Measurements from ENCODE around the gene SMURF2.
"Not testable (repeated sequence)": the region's sequence is repeated elsewhere in the genome, so short reads cannot be mapped to it uniquely, and the experiment has no call there.

Gene SMURF2

DNA sequence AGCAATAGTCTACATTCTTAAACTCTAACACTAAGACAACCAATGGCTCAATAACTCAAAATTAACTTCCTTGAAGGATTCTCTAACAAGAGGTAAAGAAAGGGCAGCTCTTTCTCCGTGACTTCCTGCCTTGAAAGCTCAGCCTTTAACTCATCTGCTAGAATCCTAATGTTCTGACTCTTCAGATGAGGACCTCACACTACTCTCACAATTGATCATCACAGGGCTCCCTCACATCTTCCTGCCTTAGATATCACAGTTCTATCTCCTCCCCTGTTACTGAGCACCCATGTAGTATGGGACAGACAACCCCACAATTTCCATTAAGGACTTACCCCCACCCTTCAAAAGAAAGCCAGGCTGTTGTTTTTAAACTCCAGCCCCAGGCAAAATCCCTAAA is 33.5 kb downstream of the SMURF2 start:
- no peak for DNase-seq

DNA sequence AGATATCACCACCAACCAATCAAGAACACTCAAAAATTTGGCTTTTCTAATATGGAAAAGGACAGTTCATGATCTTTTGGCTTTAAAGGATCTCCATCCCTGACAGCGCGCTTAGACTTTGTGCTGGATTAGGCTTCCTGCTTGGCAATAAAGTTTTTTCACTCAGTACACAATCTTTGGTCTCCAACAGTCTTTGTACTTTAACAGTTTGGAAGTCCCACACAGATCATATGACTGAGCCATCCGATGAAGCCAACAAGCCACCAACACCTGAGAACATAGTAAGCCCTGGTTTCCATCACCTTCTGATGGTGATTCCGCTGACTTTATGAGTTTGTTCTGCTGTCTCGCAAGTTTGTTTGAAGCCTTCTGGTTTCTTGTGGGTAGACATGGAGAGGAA is 34.3 kb downstream of the SMURF2 start:
- no peak for DNase-seq

DNA sequence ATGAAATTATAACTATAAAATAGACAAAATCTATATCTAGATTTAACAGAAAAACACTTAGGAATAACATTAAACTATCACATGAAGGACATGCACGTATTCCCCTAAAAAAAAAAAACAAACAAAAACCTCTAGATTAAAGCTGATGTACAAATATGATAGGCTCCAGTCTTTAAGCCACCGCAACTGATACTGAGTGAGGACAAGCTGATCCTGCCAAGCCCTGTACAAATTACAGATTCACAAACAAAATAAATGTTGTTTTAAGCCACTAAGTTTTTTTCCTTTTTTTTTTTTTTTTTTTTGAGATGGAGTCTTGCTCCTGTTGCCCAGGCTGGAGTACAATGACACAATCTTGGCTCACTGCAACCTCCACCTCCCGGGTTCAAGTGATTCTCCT is 35.3 kb downstream of the SMURF2 start:
- no peak for DNase-seq

DNA sequence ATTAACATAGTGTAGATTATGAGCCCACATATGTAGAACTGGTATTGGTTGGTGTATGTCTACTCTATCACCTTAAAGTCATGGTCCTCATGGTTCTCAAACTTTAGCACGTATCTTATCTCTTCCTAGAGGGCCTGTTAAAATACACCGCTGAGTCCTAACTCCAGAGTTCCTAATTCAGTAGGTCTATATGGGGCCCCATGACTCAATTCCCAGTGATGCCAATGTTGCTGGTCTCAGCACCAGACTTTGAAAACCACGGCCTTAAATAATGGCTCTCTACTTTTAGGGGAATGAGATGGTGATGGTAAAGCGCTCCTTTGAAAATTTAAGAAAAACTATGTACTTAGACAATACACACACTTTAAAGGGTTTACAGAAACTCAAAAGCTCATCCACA is 36.6 kb downstream of the SMURF2 start:
- DNase-seq, result no peak

GRCh38 chr17:64622931-64623654 is 39.0 kb downstream of the SMURF2 start:
- DNase-seq, result peak; percentile 78 to 94

- no peak for DNase-seq
These were observed 40.3 kb downstream of the SMURF2 start for GRCh38 chr17:64621772-64622171.

DNA sequence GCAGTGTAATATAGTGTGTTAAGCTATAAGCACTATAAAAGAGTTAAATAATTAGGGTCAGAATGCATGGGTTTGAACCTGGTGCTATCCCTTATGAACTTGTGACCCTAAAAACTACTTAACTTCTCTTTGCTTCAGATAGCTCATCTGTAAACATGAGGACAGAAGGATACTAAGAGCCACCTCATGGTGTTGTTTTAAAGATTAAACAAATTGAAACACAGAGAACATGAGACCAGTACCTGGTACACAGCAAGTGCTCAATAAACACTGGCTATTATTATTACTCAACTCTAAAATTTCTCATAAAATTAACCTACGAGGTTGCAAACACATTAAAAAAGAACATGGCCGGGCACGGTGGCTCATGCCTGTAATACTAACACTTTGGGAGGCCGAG is 43.3 kb downstream of the SMURF2 start:
- no peak for DNase-seq

DNA sequence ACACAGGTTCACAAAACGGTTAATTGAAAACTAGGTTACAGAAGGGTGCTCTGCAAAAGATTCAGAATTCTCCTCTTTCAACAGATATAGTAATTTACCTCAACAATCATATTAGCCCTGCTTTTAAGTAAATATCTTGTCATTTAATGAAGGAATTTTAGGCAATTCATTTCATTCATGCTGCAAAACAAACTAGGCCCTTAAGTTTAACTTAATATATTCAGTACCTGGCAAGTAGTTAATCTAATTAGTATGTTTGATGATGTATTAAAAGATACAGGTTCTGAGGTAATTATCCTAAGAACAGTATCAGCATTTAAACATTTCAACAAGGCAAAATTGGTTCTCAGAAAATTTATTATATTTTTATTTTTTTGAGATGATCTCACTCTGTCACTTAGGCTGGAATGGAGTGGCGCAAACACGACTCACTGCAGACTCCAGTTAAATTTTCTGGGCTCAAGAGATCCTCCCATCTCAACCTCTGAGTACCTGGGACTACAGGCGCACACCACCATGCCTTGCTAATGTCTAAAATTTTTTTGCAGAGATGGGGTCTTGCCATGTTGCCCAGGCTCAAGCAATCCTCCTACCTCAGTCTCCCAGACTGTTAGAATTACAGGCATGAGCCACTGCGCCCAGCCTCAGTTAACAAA is 44.9 kb downstream of the SMURF2 start:
- DNase-seq, result no peak

- no peak for DNase-seq
These were observed 47.0 kb downstream of the SMURF2 start for GRCh38 chr17:64615028-64615677.

DNA sequence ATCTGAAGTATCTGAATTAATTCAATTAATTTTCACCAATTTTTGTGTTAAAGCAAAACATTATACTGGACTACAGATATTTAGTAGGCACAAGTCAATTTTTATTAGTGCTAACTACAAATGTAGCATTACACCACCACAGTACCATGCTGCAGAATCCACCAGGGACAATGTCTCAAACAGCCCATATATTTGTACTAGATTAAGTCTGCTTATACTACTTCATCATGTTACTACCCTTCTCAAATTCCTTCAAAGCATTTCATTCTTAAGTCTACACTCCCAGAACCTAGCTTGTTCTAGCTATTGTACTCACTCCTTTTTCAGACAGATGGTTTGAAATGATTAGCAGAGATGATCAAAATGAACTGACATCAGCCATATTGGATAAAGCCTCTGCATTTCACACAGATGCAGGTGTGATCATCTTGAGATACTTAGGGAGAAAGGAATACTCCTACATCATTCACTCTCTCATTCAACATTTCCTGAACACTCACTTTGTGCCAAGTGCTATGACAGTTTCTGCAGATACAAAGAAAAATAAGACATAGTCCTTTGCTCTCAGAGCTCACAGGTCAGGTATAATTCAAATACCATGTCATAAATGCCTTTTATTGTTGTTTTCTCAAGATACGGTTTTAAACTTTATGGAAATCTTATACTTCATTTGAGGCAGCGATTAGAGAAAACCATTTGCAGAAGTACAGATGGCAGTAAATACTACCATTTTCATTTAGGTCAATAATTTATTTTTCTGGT is 47.7 kb downstream of the SMURF2 start:
- no peak for DNase-seq

GRCh38 chr17:64611369-64611768 is 50.7 kb downstream of the SMURF2 start:
- DNase-seq, result no peak

GRCh38 chr17:64610244-64610643 is 51.9 kb downstream of the SMURF2 start:
- not testable (repeated sequence) for DNase-seq

GRCh38 chr17:64608571-64608981 is 53.5 kb downstream of the SMURF2 start:
- DNase-seq, result no peak

GRCh38 chr17:64607862-64608565 is 54.1 kb downstream of the SMURF2 start:
- DNase-seq, result no peak

GRCh38 chr17:64604532-64604931 is 57.6 kb downstream of the SMURF2 start:
- DNase-seq, result not testable (repeated sequence)

DNA sequence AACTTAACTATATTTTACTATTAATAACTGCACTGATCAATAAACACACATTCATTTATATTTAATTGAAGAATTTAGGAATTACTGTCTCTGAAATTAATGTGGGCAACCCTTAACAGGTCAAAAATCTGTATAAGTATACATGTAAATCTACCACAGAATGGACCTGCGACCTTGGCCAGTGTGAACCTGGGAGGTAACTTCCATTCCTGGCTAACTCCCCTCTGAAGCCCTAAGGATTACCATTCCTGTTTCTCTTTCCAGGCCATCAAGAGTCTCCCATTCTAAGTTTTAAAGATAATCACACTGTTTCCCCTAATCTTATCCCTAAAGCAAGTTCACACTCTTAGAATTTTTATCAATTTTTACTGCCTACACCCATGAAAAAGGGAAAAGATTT is 58.1 kb downstream of the SMURF2 start:
- DNase-seq, result no peak

DNA sequence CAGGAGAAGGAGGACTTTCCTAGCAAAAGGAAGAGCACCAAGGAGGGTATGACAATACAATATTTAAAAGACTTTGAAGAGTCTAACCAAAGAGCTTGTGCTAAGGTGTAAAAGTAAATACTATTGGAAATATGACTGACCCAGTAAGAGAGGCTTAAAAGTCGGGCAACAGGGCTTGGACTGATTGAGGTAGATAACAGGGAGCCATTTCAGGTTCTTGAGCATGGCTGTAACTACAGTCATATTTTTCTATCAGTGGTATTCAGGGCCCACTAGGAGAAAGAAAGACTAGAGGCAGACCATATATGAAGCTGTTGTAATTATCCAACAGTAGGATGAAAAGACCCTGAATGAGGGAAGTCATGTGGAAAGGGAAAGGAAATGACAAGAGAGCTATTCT is 62.3 kb downstream of the SMURF2 start:
- no peak for DNase-seq

DNA sequence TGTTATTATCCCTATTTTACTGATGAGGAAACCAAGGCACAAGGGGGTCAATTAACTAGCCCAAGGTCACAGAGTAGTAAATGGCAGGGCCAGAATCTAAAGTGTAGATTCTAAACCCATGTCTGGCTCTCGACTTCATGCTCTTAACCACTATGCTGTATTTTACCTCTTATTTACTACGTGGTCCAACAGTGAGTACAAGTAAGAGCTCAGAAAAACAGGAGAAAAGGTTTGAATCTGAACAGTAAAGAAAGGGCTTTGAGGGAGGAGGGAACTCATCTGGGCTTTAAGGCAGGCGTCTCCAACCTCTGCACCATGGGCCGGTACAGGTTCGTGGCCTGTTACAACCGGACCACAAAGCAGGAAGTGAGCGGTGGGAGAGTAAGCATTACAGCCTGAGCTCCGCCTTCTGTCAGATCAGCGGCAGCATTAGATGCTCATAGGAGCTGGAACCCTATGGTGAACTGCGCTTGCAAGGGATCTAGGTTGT is 62.9 kb downstream of the SMURF2 start:
- no peak for DNase-seq

DNA sequence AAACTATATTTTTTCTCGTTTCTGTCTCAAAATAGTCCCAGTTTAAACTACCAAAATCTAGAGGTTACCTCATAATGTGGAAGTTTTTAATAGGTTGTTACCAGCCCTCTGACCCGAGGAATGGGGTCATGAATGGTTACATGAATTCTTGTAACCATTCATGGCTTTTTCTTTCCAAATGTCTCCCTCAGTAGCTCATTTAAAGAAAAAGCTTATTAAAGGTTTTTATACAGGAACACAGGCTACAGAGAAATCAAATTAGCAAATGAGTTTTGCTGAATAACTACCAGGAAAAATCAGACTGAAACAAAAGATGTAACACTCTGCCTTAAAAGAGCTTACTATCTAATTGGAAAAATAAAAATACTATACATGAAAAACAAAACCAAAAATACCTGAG is 63.4 kb downstream of the SMURF2 start:
- no peak for DNase-seq

GRCh38 chr17:64596988-64597387 is 65.1 kb downstream of the SMURF2 start:
- DNase-seq, result no peak

DNA sequence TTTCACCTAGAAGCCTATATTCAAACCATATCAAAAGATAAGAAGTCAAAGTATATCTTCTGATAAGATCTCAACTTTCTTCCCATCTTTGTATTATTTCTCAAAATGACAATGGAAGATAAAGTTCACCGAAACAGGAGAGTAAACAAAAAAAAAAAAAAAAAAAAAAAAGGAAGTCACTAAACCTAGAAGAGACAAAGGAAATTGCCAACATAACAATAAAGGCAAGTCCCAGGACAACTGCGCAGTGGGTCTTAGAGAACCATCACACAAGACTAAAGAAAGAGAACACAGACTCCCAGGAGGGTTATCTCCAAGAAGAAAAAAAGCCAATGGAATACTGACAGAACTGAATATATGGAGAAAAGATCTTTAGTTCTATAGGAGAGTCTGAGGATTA is 65.7 kb downstream of the SMURF2 start:
- DNase-seq, result no peak

DNA sequence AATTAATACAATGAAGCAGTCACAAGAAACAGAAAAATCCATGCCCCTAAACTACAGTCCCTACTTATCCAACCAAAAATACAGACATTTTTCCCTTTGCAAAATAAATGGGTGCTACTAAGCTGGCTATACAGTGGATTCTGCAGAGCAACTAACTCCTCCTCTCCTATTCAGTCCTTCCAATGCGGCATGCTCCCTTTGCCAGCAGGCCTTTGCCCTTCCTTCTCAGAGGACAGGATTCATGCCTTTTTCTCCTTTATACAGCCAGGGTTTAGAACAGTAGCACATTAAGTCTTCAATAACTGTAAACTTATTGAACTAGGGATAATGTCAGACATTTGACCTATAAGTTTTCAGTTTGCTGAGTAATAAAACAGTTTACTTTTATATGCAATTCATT is 70.2 kb downstream of the SMURF2 start:
- DNase-seq, result no peak

DNA sequence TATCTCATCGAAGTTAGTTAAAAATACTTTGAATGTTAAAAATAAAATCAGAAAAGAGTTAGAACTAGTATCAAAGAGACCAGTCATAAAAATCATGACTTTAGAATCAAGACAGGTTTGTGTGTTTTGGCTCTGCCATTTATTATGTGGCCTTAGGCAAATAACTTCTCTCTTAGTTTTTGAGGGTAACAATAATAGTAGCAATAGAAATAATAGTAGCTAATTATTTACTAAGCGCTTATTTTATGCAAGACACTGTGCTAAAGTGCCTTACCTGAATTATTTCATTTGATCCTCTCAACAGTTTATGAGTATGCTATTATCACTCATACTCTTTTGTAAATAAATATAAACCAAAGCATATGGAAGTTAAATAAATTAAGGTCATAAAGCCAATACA is 77.0 kb downstream of the SMURF2 start:
- no peak for DNase-seq

Data from SW 1271 (cell line).